Omental fat pad (tissue), 4 donors: ENCODE results near the gene ELF3. TPM values are rescaled to one million over a fixed set of nuclear protein-coding genes. Genes with fewer than 3 reads are reported as not detected.
"Not testable (repeated sequence)": the region's sequence is repeated elsewhere in the genome, so short reads cannot be mapped to it uniquely, and the experiment has no call there.

ENCODE experiments used
- ATAC-seq: fragments of 150-250 bp; one replicate; pipeline ENCODE4 v1.9.1; 2016; ENCODE audit warnings: mild to moderate bottlenecking, moderate library complexity; ENCODE audit not compliant: low FRiP score
- DNase-seq: peaks from one replicate; pipeline ENCODE4 v3.0.0-alpha.2; 2019; ENCODE audit warnings: low spot score
- small RNA-seq: library from RNA; depleted of rRNA; stranded (forward); fragments of <200 nt; gene quantifications from one replicate; pipeline ENCODE3, GENCODE V24; 2016
- total RNA-seq, 4 donors: library from RNA; depleted of rRNA; stranded (reverse); fragments of >200 nt; gene quantifications; one replicate each; pipeline ENCODE4 v1.1.0, GENCODE V29; 2016
- TF ChIP-seq, protein P1 (sequence below), 3 donors: fragments of 450-650 bp; IDR thresholded peaks; one replicate each; pipeline ENCODE4 v1.5.1; 2016 to 2017; ENCODE audit warnings: antibody characterized with exemption in 3 of 3, mild to moderate bottlenecking in 3 of 3, moderate library complexity in 2 of 3

Gene ELF3
- total RNA-seq, 4 donors from 2014 or later = 0.47 to 23.0 (median 1.8) TPM

DNA sequence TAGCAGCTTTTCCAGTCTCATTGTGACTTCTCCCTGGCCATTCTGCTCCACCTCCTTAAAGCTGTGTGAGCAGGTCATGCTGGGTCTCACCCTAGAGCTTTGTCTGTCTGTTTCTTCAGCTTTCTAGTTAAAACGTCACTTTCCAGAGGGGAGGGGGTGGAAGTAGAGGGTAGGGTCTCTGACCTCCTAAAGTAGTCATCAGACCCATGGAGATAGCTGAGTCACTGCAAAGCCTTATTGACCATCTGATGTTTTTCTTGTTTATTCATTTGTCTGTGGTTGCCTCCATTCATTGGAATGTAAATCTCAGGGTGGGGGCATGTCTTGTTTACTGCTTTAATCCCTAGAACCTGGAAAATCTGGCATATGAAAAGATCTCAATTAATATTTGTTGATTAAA is 52.7 kb downstream of the ELF3 start:
- DNase-seq (no peak), ATAC-seq (no peak)
- TF ChIP-seq, protein P1, sequence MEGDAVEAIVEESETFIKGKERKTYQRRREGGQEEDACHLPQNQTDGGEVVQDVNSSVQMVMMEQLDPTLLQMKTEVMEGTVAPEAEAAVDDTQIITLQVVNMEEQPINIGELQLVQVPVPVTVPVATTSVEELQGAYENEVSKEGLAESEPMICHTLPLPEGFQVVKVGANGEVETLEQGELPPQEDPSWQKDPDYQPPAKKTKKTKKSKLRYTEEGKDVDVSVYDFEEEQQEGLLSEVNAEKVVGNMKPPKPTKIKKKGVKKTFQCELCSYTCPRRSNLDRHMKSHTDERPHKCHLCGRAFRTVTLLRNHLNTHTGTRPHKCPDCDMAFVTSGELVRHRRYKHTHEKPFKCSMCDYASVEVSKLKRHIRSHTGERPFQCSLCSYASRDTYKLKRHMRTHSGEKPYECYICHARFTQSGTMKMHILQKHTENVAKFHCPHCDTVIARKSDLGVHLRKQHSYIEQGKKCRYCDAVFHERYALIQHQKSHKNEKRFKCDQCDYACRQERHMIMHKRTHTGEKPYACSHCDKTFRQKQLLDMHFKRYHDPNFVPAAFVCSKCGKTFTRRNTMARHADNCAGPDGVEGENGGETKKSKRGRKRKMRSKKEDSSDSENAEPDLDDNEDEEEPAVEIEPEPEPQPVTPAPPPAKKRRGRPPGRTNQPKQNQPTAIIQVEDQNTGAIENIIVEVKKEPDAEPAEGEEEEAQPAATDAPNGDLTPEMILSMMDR (IDR thresholded peaks at IDR 0.05) = no peak

- not testable (repeated sequence) for DNase-seq, ATAC-seq
These were observed 54.5 kb downstream of the ELF3 start for GRCh38 chr1:202064889-202065312.

Small RNAs within 50 kb of the gene (small RNA-seq; reads per million reads assigned to genes)
- gene AL691482.1 = not detected
- gene AL691482.2 = not detected
- gene MIR6740 = not detected
- gene RF00156 = not detected

Other genes starting within 250 kb of the ELF3 start
- gene IPO9, start 181.4 kb upstream of the ELF3 start, total RNA-seq = 10 to 100 TPM; 13.4 to 19.7 (median 17.4) TPM
- gene SHISA4, start 121.7 kb upstream of the ELF3 start, total RNA-seq = 10 to 100 TPM; 11.0 to 23.3 (median 13.0) TPM
- 100 to 1,000 TPM in 1 of 4 donors, 10 to 100 TPM in 3; 30.2 to 124 (median 35.8) TPM for gene LMOD1, start 64.0 kb upstream of the ELF3 start, total RNA-seq
- 10 to 100 TPM; 19.7 to 55.4 (median 38.4) TPM for gene TIMM17A, start 55.1 kb upstream of the ELF3 start, total RNA-seq
- gene RNPEP, start 27.9 kb upstream of the ELF3 start, total RNA-seq = 10 to 100 TPM; 37.2 to 77.6 (median 45.8) TPM
- under 1 TPM in 1 of 4 donors, not detected in 3; 0.16 TPM for gene GPR37L1, start 112.3 kb downstream of the ELF3 start, total RNA-seq
- gene ARL8A, start 134.2 kb downstream of the ELF3 start, total RNA-seq = 10 to 100 TPM; 31.1 to 61.8 (median 43.0) TPM
- gene PTPN7, start 150.0 kb downstream of the ELF3 start, total RNA-seq = 10 to 100 TPM in 1 of 4 donors, 1 to 10 TPM in 3; 2.9 to 14.4 (median 4.6) TPM
- gene LGR6, start 183.2 kb downstream of the ELF3 start, total RNA-seq = under 1 TPM in 2 of 4 donors, not detected in 2; 0.28 to 0.32 TPM